Erythroblast (primary cell): ENCODE results near the gene SOX6.

Source experiments
- GATA1 ChIP-seq: IDR thresholded peaks from 2 replicates; pipeline ENCODE4 v1.6.1; 2011; ENCODE audit warnings: low read depth, mild to moderate bottlenecking, control low read depth, low read length, moderate library complexity
- POLR2A ChIP-seq: IDR thresholded peaks from 2 replicates; pipeline ENCODE4 v1.6.1; 2011; ENCODE audit warnings: mild to moderate bottlenecking, low read length

GRCh38 chr11:16001899-16002426, 354.4 kb downstream of the SOX6 start:
- no peak for TF ChIP-seq POLR2A
- no peak for TF ChIP-seq GATA1
